Measurements from ENCODE around the gene RNPEPL1. TPM values are rescaled to one million over a fixed set of nuclear protein-coding genes. Genes with fewer than 3 reads are reported as not detected.
A peak's percentile ranks its signal among the peaks of the same experiment; 100 is the strongest.
"Not testable (repeated sequence)": the region's sequence is repeated elsewhere in the genome, so short reads cannot be mapped to it uniquely, and the experiment has no call there.

Gene RNPEPL1
- 40.5 and 66.4 TPM in 2 replicates for total RNA-seq (ENCODE audit: low replicate concordance)
- long read RNA-seq, partial matches to known transcripts: 2 of 2 reads
- long read RNA-seq, other reads (novel, unspliced or antisense): 0 of 2 reads

GRCh38 chr2:240567872-240568677, at the start of gene RNPEPL1:
TSS of gene RNPEPL1 (plus strand) at chr2:240568484. CDS start at chr2:240568587, 103 bp downstream.
- peak; percentile 26 for TF ChIP-seq CTCF (conservative IDR thresholded peaks at IDR 0.05)
- H3K4me3 Mint-ChIP-seq: peak within 1 kb of the TSS; percentile 92
- peaks cover 7% of the 10 kb centered on the region for H3K4me1 Mint-ChIP-seq (ENCODE audit: unreplicated experiment)
- peaks cover 3% of the 10 kb centered on the region for H3K36me3 Mint-ChIP-seq
- H3K27ac Mint-ChIP-seq: peak within 1 kb of the TSS; percentile 93
- peaks cover 7% of the 10 kb centered on the region for H3K27me3 Mint-ChIP-seq
- DNase-seq (ENCODE audit: extremely low spot score, unreplicated experiment): peak; percentile 71
- H3K9me3 Mint-ChIP-seq: no peaks in the 10 kb centered on the region

- TF ChIP-seq CTCF (conservative IDR thresholded peaks at IDR 0.05): no peak
- peaks cover 16% of the 10 kb centered on the region for H3K36me3 Mint-ChIP-seq
- peaks cover 7% of the 10 kb centered on the region for H3K27me3 Mint-ChIP-seq
- no peak overlapping the region for H3K27ac Mint-ChIP-seq
- DNase-seq (ENCODE audit: extremely low spot score, unreplicated experiment): peak; percentile 49
- no peak overlapping the region for H3K4me3 Mint-ChIP-seq
- H3K9me3 Mint-ChIP-seq: no peaks in the 10 kb centered on the region
- peaks cover 10% of the 10 kb centered on the region for H3K4me1 Mint-ChIP-seq (ENCODE audit: unreplicated experiment)
These were observed 49.3 kb upstream of the RNPEPL1 start for GRCh38 chr2:240518981-240519380.

GRCh38 chr2:240519396-240520129, 48.7 kb upstream of the RNPEPL1 start:
- no peak for TF ChIP-seq CTCF (conservative IDR thresholded peaks at IDR 0.05)
- Mint-ChIP-seq H3K36me3 (peaks cover 21% of the 10 kb centered on the region), H3K27ac (no peak overlapping the region), H3K4me1 (ENCODE audit: unreplicated experiment) (peaks cover 8% of the 10 kb centered on the region), H3K27me3 (peaks cover 7% of the 10 kb centered on the region), H3K4me3 (peak overlapping the region; percentile 45), H3K9me3 (no peaks in the 10 kb centered on the region)
- DNase-seq (ENCODE audit: extremely low spot score, unreplicated experiment): peak; percentile 48

- Mint-ChIP-seq H3K4me3 (peak overlapping the region; percentile 45), H3K9me3 (no peaks in the 10 kb centered on the region), H3K27me3 (peaks cover 7% of the 10 kb centered on the region), H3K36me3 (peaks cover 25% of the 10 kb centered on the region), H3K27ac (no peak overlapping the region), H3K4me1 (ENCODE audit: unreplicated experiment) (peaks cover 8% of the 10 kb centered on the region)
- TF ChIP-seq CTCF (conservative IDR thresholded peaks at IDR 0.05): no peak
- peak; percentile 67 for DNase-seq (ENCODE audit: extremely low spot score, unreplicated experiment)
These were observed 47.9 kb upstream of the RNPEPL1 start for GRCh38 chr2:240520130-240520973.

- no peaks in the 10 kb centered on the region for H3K9me3 Mint-ChIP-seq
- H3K4me1 Mint-ChIP-seq (ENCODE audit: unreplicated experiment): peaks cover 8% of the 10 kb centered on the region
- H3K36me3 Mint-ChIP-seq: peaks cover 25% of the 10 kb centered on the region
- no peak for TF ChIP-seq CTCF (conservative IDR thresholded peaks at IDR 0.05)
- no peak overlapping the region for H3K4me3 Mint-ChIP-seq
- DNase-seq (ENCODE audit: extremely low spot score, unreplicated experiment): peak; percentile 60
- H3K27ac Mint-ChIP-seq: no peak overlapping the region
- H3K27me3 Mint-ChIP-seq: peaks cover 7% of the 10 kb centered on the region
These were observed 47.3 kb upstream of the RNPEPL1 start for GRCh38 chr2:240520974-240521350.

- H3K9me3 Mint-ChIP-seq; H3K4me1 Mint-ChIP-seq (ENCODE audit: unreplicated experiment); H3K4me3 Mint-ChIP-seq; H3K27me3 Mint-ChIP-seq; H3K27ac Mint-ChIP-seq: not testable (repeated sequence)
- DNase-seq (ENCODE audit: extremely low spot score, unreplicated experiment): peak; percentile 22
- H3K36me3 Mint-ChIP-seq: peaks cover 31% of the 10 kb centered on the region
These were observed 46.4 kb upstream of the RNPEPL1 start for GRCh38 chr2:240521885-240522284.
